HEK293 (cell line): ENCODE data around the gene VAV3.

Source experiments
- CTCF ChIA-PET: fragments of 350-600 bp; formaldehyde crosslinking; extraction: SDS; loops from one replicate; lab custom pipeline; 2021; ENCODE audit warnings: antibody characterized with exemption; lab: Yijun Ruan, JAX
- POLR2A ChIA-PET: fragments of 300-600 bp; formaldehyde crosslinking; extraction: SDS; loops from one replicate; lab custom pipeline; 2020; ENCODE audit warnings: antibody characterized with exemption, inconsistent platforms; lab: Yijun Ruan, JAX
- H3K27ac ChIP-seq: fragments of 200-500 bp; sonication (Bioruptor generic); 2 replicates; pipeline ENCODE4 v1.5.1; 2014; ENCODE audit warnings: low read depth, low read length, control low read depth, inconsistent platforms; ENCODE audit errors: extremely low read depth
- H3K36me3 ChIP-seq, 2 experiments: fragments of 200-500 bp in 1 of 2; sonication (Bioruptor generic) in 1 of 2; 1 replicate in 1 of 2; 2 replicates in 1 of 2; pipeline ENCODE4 v1.5.1; 2014 to 2017; ENCODE audit warnings: inconsistent platforms in 2 of 2, low read length in 2 of 2; ENCODE audit not compliant: control insufficient read depth in 2 of 2, insufficient read depth in 1 of 2
- H3K4me1 ChIP-seq: fragments of 200-500 bp; sonication (Bioruptor generic); 2 replicates; pipeline ENCODE4 v1.5.1; 2014; ENCODE audit warnings: mild to moderate bottlenecking, low read length, inconsistent platforms; ENCODE audit not compliant: control insufficient read depth, insufficient read depth
- H3K4me3 ChIP-seq: 2 replicates; pipeline ENCODE4 v1.5.1; 2011; ENCODE audit warnings: low read depth, mild to moderate bottlenecking, control low read depth, low read length, moderate library complexity
- H3K9me3 ChIP-seq: fragments of 200-500 bp; sonication (Bioruptor generic); 2 replicates; pipeline ENCODE4 v1.5.1; 2014; ENCODE audit warnings: low read depth, low read length, inconsistent platforms; ENCODE audit not compliant: control insufficient read depth, insufficient read depth
- BCL6B ChIP-seq: fragments of 450-650 bp; formaldehyde crosslinking; IDR thresholded peaks from 2 replicates; pipeline ENCODE4 v1.5.1; 2017; ENCODE audit warnings: missing biosample characterization, missing genetic modification characterization
- GLIS2 ChIP-seq: fragments of 450-650 bp; formaldehyde crosslinking; IDR thresholded peaks from 2 replicates; pipeline ENCODE4 v1.5.1; 2016; ENCODE audit warnings: missing biosample characterization, missing genetic modification characterization
- RBAK ChIP-seq: fragments of 450-650 bp; formaldehyde crosslinking; IDR thresholded peaks from 2 replicates; pipeline ENCODE4 v1.5.1; 2016; ENCODE audit warnings: missing biosample characterization, missing genetic modification characterization
- SETDB1 ChIP-seq: IDR thresholded peaks from one replicate; pipeline ENCODE4 v1.6.1; 2017; ENCODE audit warnings: mild to moderate bottlenecking, low read length, moderate library complexity, mixed read lengths; ENCODE audit not compliant: insufficient read length
- ZFHX2 ChIP-seq: fragments of 450-650 bp; formaldehyde crosslinking; conservative IDR thresholded peaks from 2 replicates; pipeline ENCODE4 v1.5.1; 2016; ENCODE audit warnings: missing biosample characterization, missing genetic modification characterization
- ZFP69B ChIP-seq: fragments of 450-650 bp; formaldehyde crosslinking; IDR thresholded peaks from 2 replicates; pipeline ENCODE4 v1.5.1; 2016; ENCODE audit warnings: missing biosample characterization, missing genetic modification characterization
- ZIC2 ChIP-seq: fragments of 450-650 bp; formaldehyde crosslinking; IDR thresholded peaks from 2 replicates; pipeline ENCODE4 v1.5.1; 2016; ENCODE audit warnings: missing biosample characterization, missing genetic modification characterization
- ZNF138 ChIP-seq: fragments of 450-650 bp; formaldehyde crosslinking; IDR thresholded peaks from 2 replicates; pipeline ENCODE4 v1.5.1; 2016; ENCODE audit warnings: missing biosample characterization, missing genetic modification characterization, borderline replicate concordance
- ZNF155 ChIP-seq: fragments of 450-650 bp; formaldehyde crosslinking; IDR thresholded peaks from 2 replicates; pipeline ENCODE4 v1.5.1; 2016; ENCODE audit warnings: missing biosample characterization, missing genetic modification characterization
- ZNF184 ChIP-seq: fragments of 450-650 bp; IDR thresholded peaks from 2 replicates; pipeline ENCODE4 v1.5.1; 2018; ENCODE audit warnings: missing biosample characterization, mild to moderate bottlenecking, missing genetic modification characterization
- ZNF398 ChIP-seq: fragments of 450-650 bp; formaldehyde crosslinking; IDR thresholded peaks from 2 replicates; pipeline ENCODE4 v1.5.1; 2017; ENCODE audit warnings: missing biosample characterization, missing genetic modification characterization
- ZNF585B ChIP-seq: fragments of 450-650 bp; formaldehyde crosslinking; IDR thresholded peaks from 2 replicates; pipeline ENCODE4 v1.5.1; 2016; ENCODE audit warnings: missing biosample characterization, missing genetic modification characterization
- ZNF610 ChIP-seq: fragments of 450-650 bp; formaldehyde crosslinking; IDR thresholded peaks from 2 replicates; pipeline ENCODE4 v1.5.1; 2016; ENCODE audit warnings: missing biosample characterization, missing genetic modification characterization, borderline replicate concordance
- ZNF624 ChIP-seq: fragments of 450-650 bp; formaldehyde crosslinking; IDR thresholded peaks from 2 replicates; pipeline ENCODE4 v1.5.1; 2017; ENCODE audit warnings: missing biosample characterization, missing genetic modification characterization
- ZNF645 ChIP-seq: fragments of 450-650 bp; formaldehyde crosslinking; IDR thresholded peaks from 2 replicates; pipeline ENCODE4; 2016; ENCODE audit warnings: missing biosample characterization, missing genetic modification characterization
- ZNF677 ChIP-seq: fragments of 450-650 bp; IDR thresholded peaks from 2 replicates; pipeline ENCODE4 v1.5.0; 2018; ENCODE audit warnings: missing biosample characterization, mild to moderate bottlenecking, missing genetic modification characterization, moderate library complexity
- ZNF747 ChIP-seq: fragments of 450-650 bp; formaldehyde crosslinking; IDR thresholded peaks from 2 replicates; pipeline ENCODE4 v1.5.1; 2016; ENCODE audit warnings: missing biosample characterization, missing genetic modification characterization
- ZNF837 ChIP-seq: fragments of 450-650 bp; formaldehyde crosslinking; IDR thresholded peaks from 2 replicates; pipeline ENCODE4 v1.5.1; 2016; ENCODE audit warnings: missing biosample characterization, missing genetic modification characterization
- ZSCAN5A ChIP-seq: fragments of 450-650 bp; formaldehyde crosslinking; IDR thresholded peaks from 2 replicates; pipeline ENCODE4 v1.5.1; 2016; ENCODE audit warnings: missing biosample characterization, missing genetic modification characterization
- ZXDB ChIP-seq: fragments of 450-650 bp; formaldehyde crosslinking; IDR thresholded peaks from 2 replicates; pipeline ENCODE4 v1.5.1; 2016; ENCODE audit warnings: missing biosample characterization, missing genetic modification characterization

Gene VAV3

GRCh38 chr1:107862064-107862463, 102.9 kb downstream of the VAV3 start:
- Histone ChIP-seq H3K9me3 (no peaks in the 10 kb centered on the region), H3K27ac (no peak overlapping the region), H3K4me3 (no peak overlapping the region), H3K4me1 (no peaks in the 10 kb centered on the region), H3K36me3 (no peaks in the 10 kb centered on the region)
- no peak for TF ChIP-seq BCL6B (tag by site-specific recombination)
- no peak for TF ChIP-seq RBAK (tag by site-specific recombination)
- TF ChIP-seq ZNF610 (tag by site-specific recombination) = no peak
- TF ChIP-seq ZNF138 (tag by site-specific recombination) = no peak
- TF ChIP-seq SETDB1 = no peak
- TF ChIP-seq ZNF624 (tag by site-specific recombination) = no peak
- no peak for TF ChIP-seq ZFP69B
- TF ChIP-seq ZNF184 = no peak
- TF ChIP-seq GLIS2 (tag by site-specific recombination) = no peak
- no peak for TF ChIP-seq ZNF398
- no peak for TF ChIP-seq ZXDB (tag by site-specific recombination)
- no peak for TF ChIP-seq ZNF747 (tag by site-specific recombination)
- no peak for TF ChIP-seq ZNF645 (tag by site-specific recombination)
- no peak for TF ChIP-seq ZNF677
- TF ChIP-seq ZNF837 (tag by site-specific recombination) = no peak
- no peak for TF ChIP-seq ZFHX2 (tag by site-specific recombination)
- TF ChIP-seq ZSCAN5A (tag by site-specific recombination) = no peak
- no peak for TF ChIP-seq ZNF155 (tag by site-specific recombination)
- TF ChIP-seq ZIC2 (tag by site-specific recombination) = no peak
- CTCF ChIA-PET = no interaction called here
- POLR2A ChIA-PET = no interaction called here

- CTCF ChIA-PET = no interaction called here
- Histone ChIP-seq H3K4me3 (no peak overlapping the region), H3K27ac (no peak overlapping the region), H3K9me3 (no peaks in the 10 kb centered on the region), H3K36me3 (no peaks in the 10 kb centered on the region), H3K4me1 (no peaks in the 10 kb centered on the region)
- POLR2A ChIA-PET = no interaction called here
- TF ChIP-seq ZNF585B = no peak
Measured at GRCh38 chr1:107858323-107858722, 106.7 kb downstream of the VAV3 start.
